AG09319 (cell line): Measurements from ENCODE around the gene PHLPP1.

Experiments
- DNase-seq: peaks from one replicate; pipeline ENCODE4 v3.0.0-alpha.2; 2010; ENCODE audit warnings: low read depth; ENCODE audit errors: extremely low read depth
- TF ChIP-seq, protein P1 (sequence below): IDR thresholded peaks from 2 replicates; pipeline ENCODE4 v1.5.1; 2011; ENCODE audit warnings: low read depth, mild to moderate bottlenecking, inconsistent platforms, low read length, moderate library complexity

PHLPP1 gene

DNA sequence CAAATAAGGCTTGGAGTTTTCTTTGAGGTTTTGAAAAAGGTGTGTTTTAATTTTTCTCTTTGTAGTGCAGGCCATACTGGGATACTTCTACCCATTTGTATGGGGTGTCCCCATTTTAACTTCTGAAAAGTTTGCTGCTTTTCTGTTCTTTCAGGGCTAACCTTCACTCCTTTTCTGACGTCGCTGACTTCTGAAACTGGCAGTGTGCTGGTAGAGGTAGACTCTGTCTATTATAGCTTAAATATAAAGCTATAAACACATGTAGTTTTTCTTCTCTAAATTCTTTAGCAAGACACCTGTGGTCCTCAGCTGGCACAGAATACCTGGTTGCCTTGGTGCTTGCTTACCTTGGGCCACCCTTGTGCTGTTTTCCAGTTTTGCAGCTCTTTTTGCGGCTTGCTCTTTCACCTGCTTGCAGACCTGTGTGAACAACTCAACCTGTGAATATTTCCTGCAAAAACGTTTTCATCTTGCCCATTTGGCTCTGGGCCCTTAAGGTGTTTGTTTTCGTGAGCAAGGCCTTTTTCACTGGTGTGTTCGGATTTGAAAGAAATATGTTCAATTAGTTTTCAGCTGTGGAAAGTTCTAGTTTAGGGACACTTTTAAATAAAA is 42.2 kb downstream of the PHLPP1 start:
- no peak for DNase-seq
- TF ChIP-seq, protein P1, sequence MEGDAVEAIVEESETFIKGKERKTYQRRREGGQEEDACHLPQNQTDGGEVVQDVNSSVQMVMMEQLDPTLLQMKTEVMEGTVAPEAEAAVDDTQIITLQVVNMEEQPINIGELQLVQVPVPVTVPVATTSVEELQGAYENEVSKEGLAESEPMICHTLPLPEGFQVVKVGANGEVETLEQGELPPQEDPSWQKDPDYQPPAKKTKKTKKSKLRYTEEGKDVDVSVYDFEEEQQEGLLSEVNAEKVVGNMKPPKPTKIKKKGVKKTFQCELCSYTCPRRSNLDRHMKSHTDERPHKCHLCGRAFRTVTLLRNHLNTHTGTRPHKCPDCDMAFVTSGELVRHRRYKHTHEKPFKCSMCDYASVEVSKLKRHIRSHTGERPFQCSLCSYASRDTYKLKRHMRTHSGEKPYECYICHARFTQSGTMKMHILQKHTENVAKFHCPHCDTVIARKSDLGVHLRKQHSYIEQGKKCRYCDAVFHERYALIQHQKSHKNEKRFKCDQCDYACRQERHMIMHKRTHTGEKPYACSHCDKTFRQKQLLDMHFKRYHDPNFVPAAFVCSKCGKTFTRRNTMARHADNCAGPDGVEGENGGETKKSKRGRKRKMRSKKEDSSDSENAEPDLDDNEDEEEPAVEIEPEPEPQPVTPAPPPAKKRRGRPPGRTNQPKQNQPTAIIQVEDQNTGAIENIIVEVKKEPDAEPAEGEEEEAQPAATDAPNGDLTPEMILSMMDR = no peak

DNA sequence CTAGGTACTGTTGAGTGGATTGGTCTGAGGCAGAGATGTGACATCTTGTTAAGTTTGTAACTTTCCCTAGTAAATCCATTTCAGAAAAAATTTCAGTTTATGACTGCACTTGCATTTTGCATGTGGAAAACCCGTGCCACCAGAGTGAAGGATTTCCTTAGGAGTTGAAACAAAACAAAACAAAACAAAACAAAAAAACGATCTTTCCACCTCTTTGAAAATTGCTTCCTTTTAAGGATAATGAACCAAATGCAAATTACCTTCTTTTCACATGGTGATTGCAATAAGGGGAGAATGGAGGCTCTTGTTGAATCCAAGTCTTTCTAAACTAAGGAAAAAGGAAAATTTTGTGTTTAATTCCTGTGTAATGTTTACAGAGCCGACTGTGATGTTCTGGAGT is 43.2 kb downstream of the PHLPP1 start:
- TF ChIP-seq, protein P1 = no peak
- DNase-seq = no peak

DNA sequence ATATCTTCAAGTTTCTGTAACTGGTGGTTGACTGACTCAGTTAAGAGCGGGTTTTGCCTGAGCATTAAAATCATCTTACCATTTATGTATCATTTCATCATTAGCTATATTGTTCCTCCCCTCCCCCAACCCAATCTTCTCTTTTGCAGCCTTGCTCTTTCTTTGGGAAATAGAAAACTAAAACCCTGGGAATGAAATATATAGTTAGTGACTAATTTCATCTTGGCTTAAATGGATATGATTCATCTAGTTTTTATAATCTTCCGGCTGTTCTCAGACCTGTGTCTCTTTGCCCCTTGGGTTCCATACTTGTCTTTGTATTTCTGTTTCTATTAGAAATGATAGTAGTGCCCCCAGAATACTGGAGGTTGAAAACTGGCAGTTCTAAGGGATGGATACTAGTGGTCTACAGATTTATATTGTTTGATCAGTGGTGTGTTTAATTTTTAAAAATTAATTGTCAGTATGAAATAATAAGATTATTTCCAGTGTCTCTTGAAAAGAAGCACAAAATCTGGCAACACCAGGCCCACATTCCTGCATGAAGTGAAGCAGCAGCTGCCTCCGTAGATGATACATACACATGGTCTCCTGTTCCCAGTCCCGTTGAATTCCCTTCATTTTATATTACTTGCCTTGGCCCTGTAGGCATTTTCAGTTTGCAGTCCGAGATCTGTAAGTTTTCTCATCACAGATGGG is 44.5 kb downstream of the PHLPP1 start:
- TF ChIP-seq, protein P1 = no peak
- DNase-seq = no peak

DNA sequence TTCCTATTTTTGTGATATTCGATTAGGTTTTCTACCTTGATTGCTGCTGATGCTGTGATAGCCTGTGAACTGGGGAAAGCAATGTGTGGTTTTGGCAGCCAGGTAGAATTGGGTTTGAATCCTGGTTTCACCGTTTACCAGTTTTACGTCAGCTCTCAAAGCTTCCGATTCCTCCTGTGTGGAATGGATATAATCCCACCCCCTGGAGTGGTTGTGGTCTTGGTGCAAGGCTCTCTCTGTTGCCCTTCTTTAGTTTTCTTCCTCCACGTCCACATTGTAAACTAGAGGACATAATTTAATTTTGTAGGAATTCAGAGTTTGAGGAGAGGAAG is 45.0 kb downstream of the PHLPP1 start:
- TF ChIP-seq, protein P1 = no peak
- DNase-seq = no peak

DNA sequence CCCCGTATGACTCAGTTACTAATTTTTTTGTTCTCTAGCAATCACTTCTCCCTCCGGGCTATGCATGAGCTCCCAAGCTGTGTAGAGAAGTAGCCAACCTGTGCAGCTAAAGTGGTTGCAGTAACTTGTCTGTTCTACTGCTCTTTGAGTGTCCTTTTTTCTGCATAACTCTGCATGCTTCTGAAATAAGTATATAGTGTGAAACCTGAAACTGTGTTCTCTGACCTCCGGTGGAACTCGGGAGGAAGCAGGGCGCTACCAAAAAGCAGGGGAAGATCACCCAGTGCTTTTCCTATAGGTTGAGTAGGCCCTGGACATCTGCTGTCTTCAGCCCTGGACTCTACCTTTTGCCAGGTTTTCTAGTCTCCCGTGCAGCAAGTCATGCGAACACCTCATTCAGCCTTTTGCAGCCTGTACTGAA is 47.8 kb downstream of the PHLPP1 start:
- TF ChIP-seq, protein P1 = no peak
- no peak for DNase-seq

DNA sequence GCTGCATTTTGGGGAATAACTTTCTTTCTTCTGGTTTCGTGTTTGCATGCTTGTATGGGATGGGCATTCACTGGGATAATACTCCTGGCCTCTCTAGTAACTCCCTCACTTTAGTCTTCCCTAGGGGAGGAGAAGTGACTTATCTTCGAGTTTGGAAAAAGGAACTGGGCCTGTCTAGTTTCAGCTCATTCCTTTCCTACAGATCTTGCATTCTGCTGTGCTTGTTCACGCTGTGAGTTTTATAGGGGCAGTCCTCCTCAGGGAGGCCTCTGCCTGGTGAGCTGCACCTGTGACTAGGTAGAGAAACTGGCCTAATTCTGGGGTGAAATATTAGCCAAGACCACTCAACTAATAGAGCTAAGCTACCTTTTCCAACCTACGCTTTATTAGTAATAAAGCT is 50.9 kb downstream of the PHLPP1 start:
- TF ChIP-seq, protein P1 = no peak
- no peak for DNase-seq

DNA sequence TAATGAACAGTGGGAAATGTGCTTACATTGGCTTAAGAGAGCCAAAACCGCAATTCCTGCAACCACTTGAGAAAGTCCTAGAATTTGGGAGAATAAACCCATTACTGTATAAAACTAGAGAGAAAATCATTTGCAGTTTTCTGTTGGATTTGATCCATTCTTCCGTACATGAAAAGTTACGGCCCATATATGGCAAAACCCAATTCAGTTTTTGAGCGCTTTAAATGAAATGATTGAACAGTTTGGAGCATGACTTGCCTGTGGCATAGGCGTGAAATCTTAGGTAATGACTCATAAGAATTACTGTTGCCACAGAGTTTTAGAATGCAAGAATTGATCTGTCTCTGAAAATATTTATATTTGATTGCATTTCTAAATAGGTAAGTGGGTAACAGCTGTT is 52.0 kb downstream of the PHLPP1 start:
- DNase-seq = no peak
- TF ChIP-seq, protein P1 = no peak
